Measurements from ENCODE around the gene TMTC1.

TMTC1 gene

GRCh38 chr12:29717540-29718100 lies 66.1 kb downstream of the TMTC1 start:
- DNase-seq (ENCODE audit: low read depth): no peak
- no peak overlapping the region for H3K4me3 ChIP-seq (ENCODE audit: low read depth, low read length)
- TF ChIP-seq, protein P1, sequence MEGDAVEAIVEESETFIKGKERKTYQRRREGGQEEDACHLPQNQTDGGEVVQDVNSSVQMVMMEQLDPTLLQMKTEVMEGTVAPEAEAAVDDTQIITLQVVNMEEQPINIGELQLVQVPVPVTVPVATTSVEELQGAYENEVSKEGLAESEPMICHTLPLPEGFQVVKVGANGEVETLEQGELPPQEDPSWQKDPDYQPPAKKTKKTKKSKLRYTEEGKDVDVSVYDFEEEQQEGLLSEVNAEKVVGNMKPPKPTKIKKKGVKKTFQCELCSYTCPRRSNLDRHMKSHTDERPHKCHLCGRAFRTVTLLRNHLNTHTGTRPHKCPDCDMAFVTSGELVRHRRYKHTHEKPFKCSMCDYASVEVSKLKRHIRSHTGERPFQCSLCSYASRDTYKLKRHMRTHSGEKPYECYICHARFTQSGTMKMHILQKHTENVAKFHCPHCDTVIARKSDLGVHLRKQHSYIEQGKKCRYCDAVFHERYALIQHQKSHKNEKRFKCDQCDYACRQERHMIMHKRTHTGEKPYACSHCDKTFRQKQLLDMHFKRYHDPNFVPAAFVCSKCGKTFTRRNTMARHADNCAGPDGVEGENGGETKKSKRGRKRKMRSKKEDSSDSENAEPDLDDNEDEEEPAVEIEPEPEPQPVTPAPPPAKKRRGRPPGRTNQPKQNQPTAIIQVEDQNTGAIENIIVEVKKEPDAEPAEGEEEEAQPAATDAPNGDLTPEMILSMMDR (IDR thresholded peaks at IDR 0.05; ENCODE audit: control insufficient read depth, extremely low read depth, insufficient read depth): no peak

- no peak for DNase-seq (ENCODE audit: low read depth)
- no peak overlapping the region for H3K4me3 ChIP-seq (ENCODE audit: low read depth, low read length)
- TF ChIP-seq, protein P1 (IDR thresholded peaks at IDR 0.05; ENCODE audit: control insufficient read depth, extremely low read depth, insufficient read depth): no peak
Measured at GRCh38 chr12:29714966-29715365, 68.8 kb downstream of the TMTC1 start.

DNA sequence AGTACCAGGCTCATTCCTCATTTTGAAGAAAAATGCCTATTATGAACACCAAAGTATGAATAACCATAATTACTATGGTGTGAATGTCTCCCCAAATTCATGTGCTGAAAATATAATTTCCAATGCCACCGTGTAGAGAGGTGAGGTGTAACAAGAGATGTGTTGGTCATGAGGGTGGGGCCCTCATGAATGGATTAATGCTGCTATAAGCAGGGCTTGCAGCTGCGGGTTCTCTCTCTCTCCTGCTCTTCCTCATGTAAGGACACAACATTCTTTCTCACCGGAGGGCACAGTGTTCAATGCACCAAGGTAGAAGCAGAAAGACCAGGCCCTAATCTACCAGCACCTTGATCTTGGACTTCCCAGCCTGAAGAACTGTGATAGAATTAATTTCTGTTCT lies 70.0 kb downstream of the TMTC1 start:
- DNase-seq (ENCODE audit: low read depth): no peak
- TF ChIP-seq, protein P1 (IDR thresholded peaks at IDR 0.05; ENCODE audit: control insufficient read depth, extremely low read depth, insufficient read depth): no peak
- H3K4me3 ChIP-seq (ENCODE audit: low read depth, low read length): no peak overlapping the region

DNA sequence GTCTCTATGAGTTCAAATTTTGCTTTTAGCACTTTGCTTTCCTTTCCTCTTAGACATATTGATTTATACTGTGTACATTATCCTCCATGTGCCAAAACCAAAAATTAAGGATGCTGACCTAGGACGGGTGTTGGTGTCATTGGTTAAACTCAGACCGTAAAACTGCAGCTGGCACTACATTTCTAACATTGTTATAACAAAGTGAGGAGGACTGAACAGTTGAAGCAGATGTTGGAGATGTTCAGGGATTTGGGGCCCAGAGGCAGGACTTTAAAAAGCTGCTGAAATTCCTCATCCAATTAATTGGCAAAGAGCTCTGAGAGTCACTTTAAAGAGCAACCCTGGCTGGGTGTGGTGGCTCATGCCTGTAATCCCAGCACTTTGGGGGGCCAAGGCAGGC lies 72.4 kb downstream of the TMTC1 start:
- TF ChIP-seq, protein P1 (IDR thresholded peaks at IDR 0.05; ENCODE audit: control insufficient read depth, extremely low read depth, insufficient read depth): no peak
- no peak overlapping the region for H3K4me3 ChIP-seq (ENCODE audit: low read depth, low read length)
- no peak for DNase-seq (ENCODE audit: low read depth)

DNA sequence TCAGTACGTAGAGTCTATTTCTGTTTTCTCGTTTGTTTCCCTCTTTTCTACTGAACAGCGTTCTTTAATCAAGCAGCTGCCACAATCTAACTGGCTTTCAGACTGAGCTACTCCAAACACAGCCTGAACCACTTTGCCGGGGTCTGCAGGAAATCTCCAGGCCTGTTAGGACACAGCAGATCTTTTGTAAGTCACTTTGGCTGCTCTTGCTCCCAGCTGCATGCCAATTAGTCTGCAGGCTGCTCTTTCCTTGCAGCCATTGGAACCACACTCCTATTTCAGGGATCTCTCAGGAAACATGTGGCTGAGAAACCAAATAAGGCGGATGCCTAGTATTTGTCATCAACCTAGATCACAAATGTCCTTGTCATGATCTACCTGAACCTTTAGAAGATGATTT lies 73.6 kb downstream of the TMTC1 start:
- TF ChIP-seq, protein P1 (IDR thresholded peaks at IDR 0.05; ENCODE audit: control insufficient read depth, extremely low read depth, insufficient read depth): no peak
- DNase-seq (ENCODE audit: low read depth): no peak
- H3K4me3 ChIP-seq (ENCODE audit: low read depth, low read length): no peak overlapping the region

- H3K4me3 ChIP-seq (ENCODE audit: low read depth, low read length): no peak overlapping the region
- TF ChIP-seq, protein P1 (IDR thresholded peaks at IDR 0.05; ENCODE audit: control insufficient read depth, extremely low read depth, insufficient read depth): no peak
- DNase-seq (ENCODE audit: low read depth): no peak
Measured at GRCh38 chr12:29709496-29710040, 74.2 kb downstream of the TMTC1 start.

GRCh38 chr12:29709054-29709453 lies 74.7 kb downstream of the TMTC1 start:
- no peak overlapping the region for H3K4me3 ChIP-seq (ENCODE audit: low read depth, low read length)
- DNase-seq (ENCODE audit: low read depth): no peak
- TF ChIP-seq, protein P1 (IDR thresholded peaks at IDR 0.05; ENCODE audit: control insufficient read depth, extremely low read depth, insufficient read depth): no peak

Data from LNCaP clone FGC (cell line).